ENCODE measurements around the gene LPAR2.

GRCh38 chr19:19642506-19643157 lies 14.6 kb upstream of the LPAR2 start:
- TF ChIP-seq EZH2 (IDR thresholded peaks at IDR 0.05; ENCODE audit: borderline replicate concordance, low read length) = no peak
- no peak for TF ChIP-seq CTCF (conservative IDR thresholded peaks at IDR 0.05 in 1 of 2, IDR thresholded peaks at IDR 0.05 in 1 of 2; ENCODE audit: extremely low read depth in 1 of 2, insufficient read depth in 1 of 2, low read depth in 1 of 2, low read length in 2 of 2)

Data from mammary epithelial cell (primary cell).